ENCODE data around the gene SLC25A4. TPM values are rescaled to one million over a fixed set of nuclear protein-coding genes. Genes with fewer than 3 reads are reported as not detected.
"Not testable (repeated sequence)": the region's sequence is repeated elsewhere in the genome, so short reads cannot be mapped to it uniquely, and the experiment has no call there.

The SLC25A4 gene
- total RNA-seq, 2 experiments from 2014 or later = 8.5 to 8.7 TPM

DNA sequence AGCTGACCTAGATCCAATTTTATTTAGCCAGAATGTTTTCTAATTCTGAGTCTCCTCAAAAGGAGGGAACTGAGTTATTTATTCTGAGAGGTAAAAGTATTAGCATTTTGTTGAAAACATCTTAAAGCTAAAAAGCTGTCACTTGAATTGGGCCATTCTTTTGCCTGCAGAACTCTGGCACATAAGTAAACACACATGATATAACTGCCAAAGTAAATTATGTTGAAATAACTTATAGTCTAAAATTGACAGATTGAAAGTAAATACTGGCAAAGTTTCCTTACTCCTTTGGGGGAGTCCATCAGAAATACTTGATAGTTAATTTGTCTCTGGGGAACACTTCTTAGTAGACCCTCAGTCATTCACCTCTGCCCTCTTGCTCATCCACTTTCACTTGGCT lies 38.3 kb upstream of the SLC25A4 start:
- H3K27me3 Mint-ChIP-seq = peaks cover 12% of the 10 kb centered on the region
- H3K4me1 Mint-ChIP-seq (ENCODE audit: low read depth) = no peaks in the 10 kb centered on the region
- no peak overlapping the region for H3K4me3 Mint-ChIP-seq
- no peaks in the 10 kb centered on the region for H3K36me3 Mint-ChIP-seq (ENCODE audit: low read depth)
- H3K27ac Mint-ChIP-seq = no peak overlapping the region
- no peak for DNase-seq
- intact Hi-C loops (cut with micrococcal nuclease) = no loop called here
- ChIA-PET POLR2A (no interaction called here), CTCF (interaction anchor here (1.0 to 3.1 kb wide), 3 partner anchors 9 to 64 kb away, joined by 3 to 12 read pairs (median 4); no protein-coding TSS in a partner anchor)
- H3K9me3 Mint-ChIP-seq = no peaks in the 10 kb centered on the region
- no peak for ATAC-seq
- TF ChIP-seq, protein P1, sequence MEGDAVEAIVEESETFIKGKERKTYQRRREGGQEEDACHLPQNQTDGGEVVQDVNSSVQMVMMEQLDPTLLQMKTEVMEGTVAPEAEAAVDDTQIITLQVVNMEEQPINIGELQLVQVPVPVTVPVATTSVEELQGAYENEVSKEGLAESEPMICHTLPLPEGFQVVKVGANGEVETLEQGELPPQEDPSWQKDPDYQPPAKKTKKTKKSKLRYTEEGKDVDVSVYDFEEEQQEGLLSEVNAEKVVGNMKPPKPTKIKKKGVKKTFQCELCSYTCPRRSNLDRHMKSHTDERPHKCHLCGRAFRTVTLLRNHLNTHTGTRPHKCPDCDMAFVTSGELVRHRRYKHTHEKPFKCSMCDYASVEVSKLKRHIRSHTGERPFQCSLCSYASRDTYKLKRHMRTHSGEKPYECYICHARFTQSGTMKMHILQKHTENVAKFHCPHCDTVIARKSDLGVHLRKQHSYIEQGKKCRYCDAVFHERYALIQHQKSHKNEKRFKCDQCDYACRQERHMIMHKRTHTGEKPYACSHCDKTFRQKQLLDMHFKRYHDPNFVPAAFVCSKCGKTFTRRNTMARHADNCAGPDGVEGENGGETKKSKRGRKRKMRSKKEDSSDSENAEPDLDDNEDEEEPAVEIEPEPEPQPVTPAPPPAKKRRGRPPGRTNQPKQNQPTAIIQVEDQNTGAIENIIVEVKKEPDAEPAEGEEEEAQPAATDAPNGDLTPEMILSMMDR (IDR thresholded peaks at IDR 0.05) = no peak

DNA sequence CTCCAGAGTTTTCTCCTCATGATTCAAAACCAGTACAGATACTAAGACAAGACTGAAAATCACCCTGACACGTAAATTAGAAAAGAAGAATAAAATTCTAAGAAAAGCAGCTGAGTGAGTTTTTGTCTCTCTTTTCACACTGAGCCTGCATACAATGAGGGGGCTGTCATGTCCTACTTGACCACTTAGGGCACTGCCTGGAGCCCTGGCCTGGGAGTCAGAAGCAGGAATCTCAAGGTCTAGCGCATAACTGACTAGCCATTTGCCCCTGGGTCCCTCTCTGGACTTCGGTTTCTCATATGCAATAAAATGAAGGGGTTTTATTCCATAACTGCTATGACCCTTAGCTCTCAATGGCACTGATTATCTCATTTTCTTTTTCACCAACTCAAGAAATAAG lies 36.7 kb upstream of the SLC25A4 start:
- Mint-ChIP-seq H3K4me1 (ENCODE audit: low read depth) (no peaks in the 10 kb centered on the region), H3K9me3 (no peaks in the 10 kb centered on the region), H3K27me3 (peaks cover 8% of the 10 kb centered on the region), H3K27ac (no peak overlapping the region), H3K36me3 (ENCODE audit: low read depth) (no peaks in the 10 kb centered on the region), H3K4me3 (no peak overlapping the region)
- DNase-seq (no peak), ATAC-seq (no peak)
- TF ChIP-seq, protein P1 (IDR thresholded peaks at IDR 0.05) = no peak
- ChIA-PET POLR2A (no interaction called here), CTCF (interaction anchor here (1.2 to 3.1 kb wide), 3 partner anchors 8 to 205 kb away, joined by 3 to 12 read pairs (median 5); no protein-coding TSS in a partner anchor)
- intact Hi-C loops (cut with micrococcal nuclease) = no loop called here

DNA sequence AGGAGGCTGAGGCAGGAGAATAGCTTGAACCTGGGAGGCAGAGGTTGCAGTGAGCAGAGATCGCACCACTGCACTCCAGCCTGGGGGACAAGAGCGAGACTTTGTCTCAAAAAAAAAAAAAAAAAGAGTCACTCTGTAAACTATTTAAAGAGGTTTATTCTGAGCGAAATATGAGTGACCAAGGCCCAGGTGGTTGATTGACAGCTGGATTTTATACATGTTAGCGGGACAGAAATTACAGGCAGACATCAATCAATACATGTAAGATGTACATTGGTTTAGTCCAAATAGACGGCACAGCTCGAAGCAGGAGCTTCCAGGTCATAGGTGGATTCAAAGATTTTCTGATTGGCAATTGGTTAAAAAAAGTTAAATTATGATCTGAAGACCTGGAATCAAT lies 35.5 kb upstream of the SLC25A4 start:
- CTCF ChIA-PET = interaction anchor here (1.5 kb wide), 1 partner anchor 204 kb away, joined by 3 read pairs; no protein-coding TSS in a partner anchor
- H3K4me3 Mint-ChIP-seq; H3K27ac Mint-ChIP-seq; H3K36me3 Mint-ChIP-seq (ENCODE audit: low read depth); H3K4me1 Mint-ChIP-seq (ENCODE audit: low read depth); DNase-seq; POLR2A ChIA-PET; ATAC-seq; H3K9me3 Mint-ChIP-seq; H3K27me3 Mint-ChIP-seq; intact Hi-C loops (cut with micrococcal nuclease): not testable (repeated sequence)

DNA sequence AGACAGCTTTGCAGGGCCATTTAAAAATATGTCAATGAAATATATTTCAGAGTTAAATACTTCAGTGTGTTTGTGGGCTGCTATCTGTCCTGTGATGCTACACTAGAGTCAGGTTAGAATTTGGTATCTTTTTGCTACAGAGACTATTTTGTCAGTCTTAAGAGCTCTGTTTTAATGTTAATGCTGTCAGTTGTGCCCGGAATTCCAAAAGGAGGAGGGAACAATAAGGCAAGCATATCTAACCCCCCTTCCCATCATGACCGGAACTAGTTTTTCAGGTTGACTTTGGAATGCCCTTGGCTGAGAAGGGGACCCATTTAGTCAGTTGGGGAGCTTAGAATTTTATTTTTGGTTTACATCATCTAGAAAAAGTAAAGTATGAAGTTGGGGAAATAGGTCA lies 34.9 kb upstream of the SLC25A4 start:
- no peak overlapping the region for H3K4me3 Mint-ChIP-seq
- ChIA-PET CTCF (interaction anchor here (1.3 kb wide), 1 partner anchor 75 kb away, joined by 3 read pairs; no protein-coding TSS in a partner anchor), POLR2A (no interaction called here)
- no peaks in the 10 kb centered on the region for H3K4me1 Mint-ChIP-seq (ENCODE audit: low read depth)
- no peak overlapping the region for H3K27ac Mint-ChIP-seq
- no peak for DNase-seq
- H3K9me3 Mint-ChIP-seq = no peaks in the 10 kb centered on the region
- ATAC-seq = no peak
- H3K27me3 Mint-ChIP-seq = peaks cover 4% of the 10 kb centered on the region
- TF ChIP-seq, protein P1 (IDR thresholded peaks at IDR 0.05) = no peak
- intact Hi-C loops (cut with micrococcal nuclease) = no loop called here
- H3K36me3 Mint-ChIP-seq (ENCODE audit: low read depth) = no peaks in the 10 kb centered on the region

DNA sequence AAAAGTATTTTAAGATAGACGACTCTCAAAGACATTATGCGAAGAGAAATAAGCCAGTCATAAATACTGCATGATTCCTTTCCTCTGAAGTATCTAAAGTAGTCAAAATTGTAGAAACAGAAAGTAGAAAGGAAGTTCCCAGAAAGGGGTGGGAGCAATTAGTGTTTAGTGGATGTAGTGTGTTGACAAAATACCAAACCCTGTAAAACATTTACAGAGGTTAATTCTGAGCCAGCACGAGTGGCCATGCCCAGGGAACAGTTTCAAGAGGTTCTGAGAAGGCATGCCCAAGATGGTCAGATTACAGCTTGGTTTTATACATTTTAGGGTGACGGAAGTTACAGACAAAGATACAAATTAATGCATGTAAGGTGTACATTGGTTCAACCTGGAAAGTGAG lies 34.4 kb upstream of the SLC25A4 start:
- ChIA-PET CTCF (interaction anchor here (1.3 kb wide), 1 partner anchor 75 kb away, joined by 3 read pairs; no protein-coding TSS in a partner anchor), POLR2A (no interaction called here)
- no peak for ATAC-seq
- TF ChIP-seq, protein P1 (IDR thresholded peaks at IDR 0.05) = no peak
- no peak overlapping the region for H3K4me3 Mint-ChIP-seq
- intact Hi-C loops (cut with micrococcal nuclease) = no loop called here
- no peaks in the 10 kb centered on the region for H3K4me1 Mint-ChIP-seq (ENCODE audit: low read depth)
- no peaks in the 10 kb centered on the region for H3K36me3 Mint-ChIP-seq (ENCODE audit: low read depth)
- DNase-seq = no peak
- H3K27ac Mint-ChIP-seq = no peak overlapping the region
- H3K9me3 Mint-ChIP-seq = no peaks in the 10 kb centered on the region
- H3K27me3 Mint-ChIP-seq = peaks cover 6% of the 10 kb centered on the region

DNA sequence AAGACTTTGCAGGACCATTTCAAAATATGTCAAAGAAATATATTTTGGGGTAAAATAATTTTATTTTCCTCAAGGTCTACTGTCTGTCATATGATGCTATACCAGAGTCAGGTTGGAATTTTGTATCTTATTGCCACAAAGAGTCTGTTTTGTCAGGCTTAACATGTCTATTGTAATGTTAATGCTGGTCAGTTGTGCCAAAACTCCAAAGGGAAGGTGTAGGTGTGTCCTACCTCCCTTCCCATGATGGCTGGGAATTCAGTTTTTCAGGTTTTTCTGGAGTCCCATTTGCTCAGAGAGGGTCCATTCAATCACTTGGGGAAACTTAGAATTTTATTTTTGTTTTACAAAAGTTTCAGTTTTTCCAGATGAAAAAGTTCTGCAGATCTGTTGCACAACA lies 33.3 kb upstream of the SLC25A4 start:
- no peaks in the 10 kb centered on the region for H3K4me1 Mint-ChIP-seq (ENCODE audit: low read depth)
- no peaks in the 10 kb centered on the region for H3K9me3 Mint-ChIP-seq
- H3K4me3 Mint-ChIP-seq = no peak overlapping the region
- CTCF ChIA-PET = no interaction called here
- H3K27ac Mint-ChIP-seq = no peak overlapping the region
- ATAC-seq = no peak
- H3K27me3 Mint-ChIP-seq = peaks cover 10% of the 10 kb centered on the region
- TF ChIP-seq, protein P1 (IDR thresholded peaks at IDR 0.05) = no peak
- POLR2A ChIA-PET = no interaction called here
- intact Hi-C loops (cut with micrococcal nuclease) = no loop called here
- no peaks in the 10 kb centered on the region for H3K36me3 Mint-ChIP-seq (ENCODE audit: low read depth)
- DNase-seq = no peak
